ENCODE data around the gene ANLN.
A peak's percentile ranks its signal among the peaks of the same experiment; 100 is the strongest.
"Not testable (repeated sequence)": the region's sequence is repeated elsewhere in the genome, so short reads cannot be mapped to it uniquely, and the experiment has no call there.

Gene ANLN

GRCh38 chr7:36468370-36469101 is 78.9 kb downstream of the ANLN start:
- DNase-seq = peak; percentile 56

GRCh38 chr7:36469236-36469635 is 79.6 kb downstream of the ANLN start:
- no peak for DNase-seq

- DNase-seq = no peak
These were observed 82.6 kb downstream of the ANLN start for GRCh38 chr7:36472141-36472729.

- DNase-seq = peak; percentile 12
These were observed 84.0 kb downstream of the ANLN start for GRCh38 chr7:36473454-36474282.

- DNase-seq = peak; percentile 28
These were observed 84.8 kb downstream of the ANLN start for GRCh38 chr7:36474283-36475010.

GRCh38 chr7:36475011-36475342 is 85.3 kb downstream of the ANLN start:
- no peak for DNase-seq

GRCh38 chr7:36475381-36475780 is 85.7 kb downstream of the ANLN start:
- DNase-seq = no peak

GRCh38 chr7:36478745-36479144 is 89.1 kb downstream of the ANLN start:
- no peak for DNase-seq

GRCh38 chr7:36483853-36484252 is 94.2 kb downstream of the ANLN start:
- DNase-seq = not testable (repeated sequence)

GRCh38 chr7:36484265-36484664 is 94.6 kb downstream of the ANLN start:
- no peak for DNase-seq

- no peak for DNase-seq
These were observed 96.7 kb downstream of the ANLN start for GRCh38 chr7:36486336-36486735.

GRCh38 chr7:36487756-36488336 is 98.2 kb downstream of the ANLN start:
- DNase-seq = peak; percentile 51

GRCh38 chr7:36488672-36489071 is 99.0 kb downstream of the ANLN start:
- not testable (repeated sequence) for DNase-seq

- DNase-seq = no peak
These were observed 100.8 kb downstream of the ANLN start for GRCh38 chr7:36490419-36490830.

GRCh38 chr7:36491317-36491716 is 101.7 kb downstream of the ANLN start:
- no peak for DNase-seq

GRCh38 chr7:36496576-36496975 is 106.9 kb downstream of the ANLN start:
- DNase-seq = no peak

- DNase-seq = not testable (repeated sequence)
These were observed 107.5 kb downstream of the ANLN start for GRCh38 chr7:36497176-36497575.

GRCh38 chr7:36497775-36498174 is 108.1 kb downstream of the ANLN start:
- DNase-seq = no peak

Data from fibroblast of skin of abdomen (primary cell).